ENCODE measurements around the gene LEF1.
A peak's percentile ranks its signal among the peaks of the same experiment; 100 is the strongest.

GRCh38 chr4:108060164-108060563 is 108.6 kb downstream of the LEF1 start:
- peak; percentile 32 to 57 (median 42); a peak in 4 of 6 replicates for TF ChIP-seq CTCF (IDR thresholded peaks at IDR 0.05 in 2 of 3, conservative IDR thresholded peaks at IDR 0.05 in 1 of 3; ENCODE audit: borderline replicate concordance in 1 of 3, insufficient read depth in 1 of 3, low read depth in 2 of 3, low read length in 2 of 3)
- TF ChIP-seq EZH2phosphoT487 (IDR thresholded peaks at IDR 0.05; ENCODE audit: borderline replicate concordance), result no peak
- TF ChIP-seq MAX (IDR thresholded peaks at IDR 0.05), result no peak
- TF ChIP-seq FOSL1 (IDR thresholded peaks at IDR 0.05; ENCODE audit: low read depth), result no peak
- TF ChIP-seq JUND (IDR thresholded peaks at IDR 0.05), result no peak
- no peak for TF ChIP-seq POLR2A (IDR thresholded peaks at IDR 0.05; ENCODE audit: borderline replicate concordance, extremely low read depth, insufficient read depth, insufficient read length)
- no peak for TF ChIP-seq ATF3 (IDR thresholded peaks at IDR 0.05)
- no peak for TF ChIP-seq SP1 (IDR thresholded peaks at IDR 0.05; ENCODE audit: low read depth)
- TF ChIP-seq YY1 (IDR thresholded peaks at IDR 0.05; ENCODE audit: extremely low read depth, insufficient replicate concordance, low read depth, low read length), result no peak
- TF ChIP-seq TCF7L2 (IDR thresholded peaks at IDR 0.05; ENCODE audit: borderline replicate concordance, extremely low read depth, insufficient read depth, insufficient read length), result no peak
